Fibroblast of skin of abdomen (primary cell): Measurements from ENCODE around the gene DHRS1.
"Not testable (repeated sequence)": the region's sequence is repeated elsewhere in the genome, so short reads cannot be mapped to it uniquely, and the experiment has no call there.

Source experiments
- DNase-seq: peaks from one replicate; pipeline ENCODE4 v3.0.0-alpha.2; 2013

DHRS1 gene

GRCh38 chr14:24327914-24328313, 28.3 kb upstream of the DHRS1 start:
- DNase-seq: not testable (repeated sequence)

DNA sequence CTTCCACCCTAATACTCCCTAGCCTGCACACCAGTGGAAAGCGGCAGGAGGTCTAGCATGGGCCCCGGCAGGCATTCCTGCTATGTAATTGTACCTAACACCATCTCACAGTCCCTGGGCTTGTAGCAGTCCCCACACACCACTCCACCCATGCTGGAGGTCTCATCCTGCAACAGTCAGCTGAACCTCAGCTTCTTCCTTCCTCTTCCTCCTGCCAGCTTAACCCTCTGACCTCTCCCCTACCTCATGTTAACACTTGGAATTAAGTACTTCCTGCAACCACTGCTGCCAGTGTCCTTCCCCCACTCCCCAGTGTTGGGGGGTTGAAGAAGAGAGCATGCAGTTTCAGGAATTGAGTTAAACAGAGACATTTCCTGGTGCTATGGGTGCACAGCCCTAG, 27.7 kb upstream of the DHRS1 start:
- no peak for DNase-seq

GRCh38 chr14:24325963-24326362, 26.4 kb upstream of the DHRS1 start:
- DNase-seq: no peak

GRCh38 chr14:24325041-24325530, 25.5 kb upstream of the DHRS1 start:
- DNase-seq: no peak

- no peak for DNase-seq
Observed at GRCh38 chr14:24324024-24324423, 24.4 kb upstream of the DHRS1 start.

DNA sequence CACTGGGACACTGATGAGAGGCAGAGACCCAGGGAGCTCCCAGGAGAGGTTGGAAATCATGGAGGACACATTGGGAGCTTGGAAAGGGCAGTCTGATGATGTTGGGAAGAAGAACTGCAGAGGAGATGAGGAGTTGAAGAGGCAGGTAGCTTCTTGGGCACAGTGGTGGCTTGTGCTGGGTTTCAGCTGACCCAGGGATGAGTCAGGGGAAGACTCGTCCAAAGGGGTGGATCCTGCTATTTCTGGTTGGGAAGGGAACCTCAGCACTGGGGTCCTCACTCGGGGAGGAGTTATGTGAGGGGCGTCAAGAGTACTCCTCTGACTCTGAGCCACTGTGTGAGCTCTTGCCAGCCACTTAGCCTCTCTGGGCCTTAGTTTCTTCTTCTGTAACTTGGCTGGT, 23.8 kb upstream of the DHRS1 start:
- DNase-seq: no peak

GRCh38 chr14:24322672-24323071, 23.1 kb upstream of the DHRS1 start:
- DNase-seq: no peak

- no peak for DNase-seq
Observed at GRCh38 chr14:24321212-24321975, 21.8 kb upstream of the DHRS1 start.

DNA sequence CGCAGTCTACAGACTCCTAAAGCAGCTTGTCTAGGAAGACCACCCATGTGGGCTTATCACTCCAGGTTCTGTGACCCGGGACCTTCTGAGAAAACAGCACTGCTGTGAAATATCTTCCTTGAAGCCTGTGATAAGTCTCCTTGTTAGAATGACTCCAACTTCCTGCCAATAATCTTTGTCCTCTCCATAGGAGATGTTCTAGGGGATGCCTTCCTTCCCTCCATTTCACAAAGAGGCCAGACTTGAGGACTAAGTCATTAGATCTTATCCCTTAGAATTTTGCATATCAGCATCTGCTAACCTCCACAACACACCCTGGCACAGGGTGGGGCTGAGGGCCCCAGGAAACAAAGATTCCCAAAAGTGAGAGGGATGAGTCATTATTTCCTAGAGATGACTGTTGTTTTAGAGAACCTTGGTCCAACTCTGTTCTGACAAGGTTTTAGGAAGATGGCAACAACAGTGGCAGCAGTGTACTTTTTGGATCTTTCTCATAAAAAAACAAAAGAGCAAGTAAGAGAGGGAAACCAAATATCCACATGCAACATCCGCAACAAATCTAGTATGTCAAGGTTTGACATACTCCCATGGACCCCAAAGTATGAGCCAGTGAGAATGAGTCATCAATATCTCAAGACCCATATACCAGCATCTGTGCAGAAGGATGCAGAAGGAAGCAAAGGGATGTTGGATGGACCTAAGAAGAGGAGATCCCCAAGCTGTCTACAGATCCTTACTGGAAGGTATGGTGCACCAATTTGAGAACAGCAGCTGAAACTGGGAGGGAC, 17.8 kb upstream of the DHRS1 start:
- no peak for DNase-seq

GRCh38 chr14:24316597-24316950, 17.0 kb upstream of the DHRS1 start:
- no peak for DNase-seq

DNA sequence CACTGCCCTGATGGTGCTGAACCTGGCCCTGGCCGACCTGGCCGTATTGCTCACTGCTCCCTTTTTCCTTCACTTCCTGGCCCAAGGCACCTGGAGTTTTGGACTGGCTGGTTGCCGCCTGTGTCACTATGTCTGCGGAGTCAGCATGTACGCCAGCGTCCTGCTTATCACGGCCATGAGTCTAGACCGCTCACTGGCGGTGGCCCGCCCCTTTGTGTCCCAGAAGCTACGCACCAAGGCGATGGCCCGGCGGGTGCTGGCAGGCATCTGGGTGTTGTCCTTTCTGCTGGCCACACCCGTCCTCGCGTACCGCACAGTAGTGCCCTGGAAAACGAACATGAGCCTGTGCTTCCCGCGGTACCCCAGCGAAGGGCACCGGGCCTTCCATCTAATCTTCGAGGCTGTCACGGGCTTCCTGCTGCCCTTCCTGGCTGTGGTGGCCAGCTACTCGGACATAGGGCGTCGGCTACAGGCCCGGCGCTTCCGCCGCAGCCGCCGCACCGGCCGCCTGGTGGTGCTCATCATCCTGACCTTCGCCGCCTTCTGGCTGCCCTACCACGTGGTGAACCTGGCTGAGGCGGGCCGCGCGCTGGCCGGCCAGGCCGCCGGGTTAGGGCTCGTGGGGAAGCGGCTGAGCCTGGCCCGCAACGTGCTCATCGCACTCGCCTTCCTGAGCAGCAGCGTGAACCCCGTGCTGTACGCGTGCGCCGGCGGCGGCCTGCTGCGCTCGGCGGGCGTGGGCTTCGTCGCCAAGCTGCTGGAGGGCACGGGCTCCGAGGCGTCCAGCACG, 16.4 kb upstream of the DHRS1 start:
- no peak for DNase-seq

- no peak for DNase-seq
Observed at GRCh38 chr14:24315243-24315806, 15.7 kb upstream of the DHRS1 start.

- no peak for DNase-seq
Observed at GRCh38 chr14:24314377-24315193, 15.0 kb upstream of the DHRS1 start.

- DNase-seq: no peak
Observed at GRCh38 chr14:24313913-24314312, 14.3 kb upstream of the DHRS1 start.

DNA sequence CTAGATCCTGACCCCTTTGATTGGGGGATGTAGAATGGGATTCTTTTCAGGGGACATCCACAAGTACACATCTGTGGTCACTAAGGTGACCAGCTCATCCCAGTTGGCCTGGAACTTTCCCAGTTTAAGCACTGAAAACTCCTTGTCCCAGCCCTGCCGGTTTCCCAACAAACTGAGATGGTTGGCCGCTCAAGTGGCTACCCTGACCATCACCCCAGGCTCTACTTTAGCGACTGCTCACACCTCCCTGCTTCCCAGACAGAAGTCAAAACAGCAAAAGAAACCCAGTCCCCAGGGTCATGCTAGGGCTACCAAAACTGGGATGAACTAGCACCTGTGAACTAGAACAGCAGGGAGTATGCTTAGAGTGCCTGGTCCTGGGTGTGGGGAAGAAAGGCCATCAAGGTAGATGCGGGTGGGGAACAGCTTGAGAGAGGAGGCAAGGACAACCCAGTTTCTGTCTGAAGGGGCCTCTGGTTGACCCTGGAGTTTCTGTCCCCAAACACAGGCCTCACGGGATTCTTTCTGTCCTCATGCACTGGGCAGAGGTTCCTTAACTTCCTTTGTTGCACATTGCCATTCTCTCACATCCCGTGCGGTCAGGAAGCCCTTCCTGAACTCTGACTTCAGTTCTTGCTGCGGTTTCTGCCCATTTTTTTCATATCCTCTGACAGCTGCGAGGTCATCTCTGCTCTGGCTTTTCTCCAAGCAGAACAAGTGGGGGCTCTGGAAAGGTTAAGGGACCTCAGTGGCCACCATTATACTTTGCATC, 13.3 kb upstream of the DHRS1 start:
- DNase-seq: no peak

DNA sequence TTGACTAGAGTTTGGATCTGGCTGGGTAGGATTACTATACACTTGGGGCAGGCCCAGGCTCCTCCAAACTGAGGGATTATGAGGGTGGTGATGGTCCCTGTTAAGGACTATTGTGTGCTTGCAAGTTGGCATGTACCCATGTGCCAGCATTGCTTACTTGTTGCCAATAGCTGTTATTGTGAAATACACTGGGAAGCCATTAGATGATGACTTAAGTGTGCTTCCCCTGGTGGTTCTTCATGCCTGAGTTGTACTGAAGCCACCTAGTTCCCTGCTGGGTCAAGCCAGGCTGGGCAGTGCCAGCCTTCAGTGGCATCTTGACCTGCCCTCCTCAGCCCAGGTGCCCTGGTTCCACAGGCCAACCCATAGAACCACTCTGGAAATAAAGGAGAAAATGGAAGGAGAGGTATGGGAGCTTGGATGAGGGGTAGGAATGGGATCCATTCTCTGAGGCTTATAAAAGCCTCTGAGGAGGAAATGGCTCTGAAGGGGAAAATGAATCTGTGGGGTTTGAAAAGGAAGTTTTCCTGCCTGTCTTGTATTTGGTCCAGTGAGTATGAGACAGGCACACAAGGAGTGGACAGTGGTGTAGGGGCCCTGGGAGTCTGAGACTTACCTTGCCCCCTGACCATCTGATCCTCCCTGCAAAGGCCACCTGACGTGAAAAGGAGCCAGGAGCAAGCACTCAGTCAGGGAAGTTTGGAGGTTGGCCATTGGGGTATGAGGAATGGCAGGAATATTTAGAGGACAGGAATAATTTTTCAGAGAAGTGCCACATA, 12.4 kb upstream of the DHRS1 start:
- DNase-seq: no peak

DNA sequence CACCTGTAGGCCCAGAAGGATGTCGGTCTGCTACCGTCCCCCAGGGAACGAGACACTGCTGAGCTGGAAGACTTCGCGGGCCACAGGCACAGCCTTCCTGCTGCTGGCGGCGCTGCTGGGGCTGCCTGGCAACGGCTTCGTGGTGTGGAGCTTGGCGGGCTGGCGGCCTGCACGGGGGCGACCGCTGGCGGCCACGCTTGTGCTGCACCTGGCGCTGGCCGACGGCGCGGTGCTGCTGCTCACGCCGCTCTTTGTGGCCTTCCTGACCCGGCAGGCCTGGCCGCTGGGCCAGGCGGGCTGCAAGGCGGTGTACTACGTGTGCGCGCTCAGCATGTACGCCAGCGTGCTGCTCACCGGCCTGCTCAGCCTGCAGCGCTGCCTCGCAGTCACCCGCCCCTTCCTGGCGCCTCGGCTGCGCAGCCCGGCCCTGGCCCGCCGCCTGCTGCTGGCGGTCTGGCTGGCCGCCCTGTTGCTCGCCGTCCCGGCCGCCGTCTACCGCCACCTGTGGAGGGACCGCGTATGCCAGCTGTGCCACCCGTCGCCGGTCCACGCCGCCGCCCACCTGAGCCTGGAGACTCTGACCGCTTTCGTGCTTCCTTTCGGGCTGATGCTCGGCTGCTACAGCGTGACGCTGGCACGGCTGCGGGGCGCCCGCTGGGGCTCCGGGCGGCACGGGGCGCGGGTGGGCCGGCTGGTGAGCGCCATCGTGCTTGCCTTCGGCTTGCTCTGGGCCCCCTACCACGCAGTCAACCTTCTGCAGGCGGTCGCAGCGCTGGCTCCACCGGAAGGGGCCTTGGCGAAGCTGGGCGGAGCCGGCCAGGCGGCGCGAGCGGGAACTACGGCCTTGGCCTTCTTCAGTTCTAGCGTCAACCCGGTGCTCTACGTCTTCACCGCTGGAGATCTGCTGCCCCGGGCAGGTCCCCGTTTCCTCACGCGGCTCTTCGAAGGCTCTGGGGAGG, 11.3 kb upstream of the DHRS1 start, which contains the start of gene LTB4R:
Gene LTB4R (plus strand): TSS at position 857 of the 959 bp plus-strand sequence. CDS start 4,150 bp downstream, outside the sequence.
- DNase-seq: peak; percentile 65

DNA sequence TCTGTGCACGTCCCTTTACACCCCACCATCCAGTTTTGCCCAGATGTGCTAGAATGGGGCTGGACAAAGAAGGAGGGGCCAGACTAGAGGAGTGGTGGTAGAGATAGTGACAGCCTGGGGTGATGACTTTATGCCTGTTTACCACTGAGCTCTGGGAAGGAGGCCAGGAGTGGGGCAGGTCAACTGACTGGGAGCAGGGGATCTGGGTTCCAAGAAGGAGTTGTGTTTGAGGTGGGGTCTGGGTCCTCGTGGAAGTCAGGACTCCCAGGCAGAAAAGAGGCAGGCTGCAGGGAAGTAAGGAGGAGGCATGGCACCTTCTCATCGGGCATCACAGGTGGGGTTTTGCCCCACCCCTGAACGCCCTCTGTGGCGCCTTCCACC, 10.7 kb upstream of the DHRS1 start:
- no peak for DNase-seq
